Measurements from ENCODE around the gene TTC9B.

GRCh38 chr19:40216013-40216776 is 2.0 kb downstream of the TTC9B start:
- TF ChIP-seq EZH2 (IDR thresholded peaks at IDR 0.05; ENCODE audit: insufficient read depth, poor library complexity, severe bottlenecking): no peak
- no peak for TF ChIP-seq EZH2phosphoT487 (IDR thresholded peaks at IDR 0.05; ENCODE audit: insufficient read depth, low read depth)
